NCI-H526 treated with DMSO at 0.1 percent for 48 hours (cell line): Measurements from ENCODE around the gene PRUNE2.

Experiments
- DNase-seq: peaks from one replicate; lab custom pipeline; 2025; lab: John Stamatoyannopoulos, UW

PRUNE2 gene

GRCh38 chr9:76732341-76732958, 173.5 kb downstream of the PRUNE2 start:
- DNase-seq: no peak

DNA sequence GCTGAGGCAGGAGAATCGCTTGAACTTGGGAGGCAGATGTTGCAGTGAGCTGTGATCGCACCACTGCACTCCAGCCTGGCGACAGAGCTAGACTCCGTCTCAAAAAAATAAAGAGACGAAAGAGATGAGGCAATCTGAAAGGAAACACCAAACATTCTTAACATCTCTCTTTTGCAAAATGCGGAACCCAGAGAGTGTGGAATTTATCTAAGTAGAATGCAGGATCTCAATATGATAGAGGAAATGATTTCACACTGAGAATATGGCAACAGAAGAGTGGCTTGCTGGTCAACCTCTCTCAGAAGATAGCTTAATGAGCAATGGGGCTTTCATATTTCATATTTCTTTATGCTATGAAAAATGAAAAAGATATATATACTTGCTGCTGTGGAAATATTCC, 175.1 kb downstream of the PRUNE2 start:
- no peak for DNase-seq

GRCh38 chr9:76729980-76730737, 175.8 kb downstream of the PRUNE2 start:
- DNase-seq: no peak

- DNase-seq: no peak
These were observed 176.8 kb downstream of the PRUNE2 start for GRCh38 chr9:76729116-76729515.

DNA sequence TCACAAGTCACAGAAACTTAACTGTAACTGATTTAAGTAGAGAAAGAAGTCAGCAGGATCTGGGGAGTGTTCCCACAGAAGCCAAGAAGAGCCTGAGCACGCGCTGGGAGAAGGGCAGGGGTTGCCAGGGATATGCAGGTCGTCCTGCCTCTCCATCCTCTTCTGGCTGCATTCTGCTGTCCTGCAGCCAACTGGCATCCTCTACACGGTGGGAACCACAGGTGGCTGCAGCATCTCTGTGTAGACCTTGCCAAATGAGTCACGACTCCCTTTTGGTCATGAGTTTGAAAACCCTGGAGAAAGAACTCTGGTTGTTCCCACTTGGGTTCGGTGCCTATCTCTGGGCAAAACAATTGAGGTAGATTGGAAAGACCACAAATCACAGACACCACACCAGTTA, 180.0 kb downstream of the PRUNE2 start:
- no peak for DNase-seq

DNA sequence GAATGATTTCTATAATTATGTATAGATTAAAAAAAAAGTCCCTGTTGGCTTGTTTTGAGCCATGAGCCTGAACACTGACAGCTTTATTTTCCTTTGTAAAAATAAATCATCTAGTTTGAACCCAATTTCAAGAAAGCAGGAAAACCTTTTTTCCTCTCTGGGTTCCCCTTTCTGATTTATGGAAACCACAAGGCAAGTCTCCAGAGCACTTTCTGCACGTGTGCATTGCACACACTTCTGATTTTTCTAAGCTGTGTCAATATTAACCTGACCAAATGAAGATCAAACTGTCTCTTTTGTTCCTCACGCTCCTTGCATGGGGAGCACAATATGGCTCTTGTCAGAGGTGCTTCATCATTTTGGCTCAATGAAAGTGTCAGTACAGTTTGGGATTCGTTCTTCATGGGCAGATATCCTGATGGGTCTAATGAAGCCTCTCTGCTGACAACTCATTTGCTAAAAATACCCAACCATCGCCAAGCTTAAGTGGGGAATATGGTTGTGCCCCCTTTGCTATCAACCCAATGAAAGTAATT, 180.8 kb downstream of the PRUNE2 start:
- no peak for DNase-seq

DNA sequence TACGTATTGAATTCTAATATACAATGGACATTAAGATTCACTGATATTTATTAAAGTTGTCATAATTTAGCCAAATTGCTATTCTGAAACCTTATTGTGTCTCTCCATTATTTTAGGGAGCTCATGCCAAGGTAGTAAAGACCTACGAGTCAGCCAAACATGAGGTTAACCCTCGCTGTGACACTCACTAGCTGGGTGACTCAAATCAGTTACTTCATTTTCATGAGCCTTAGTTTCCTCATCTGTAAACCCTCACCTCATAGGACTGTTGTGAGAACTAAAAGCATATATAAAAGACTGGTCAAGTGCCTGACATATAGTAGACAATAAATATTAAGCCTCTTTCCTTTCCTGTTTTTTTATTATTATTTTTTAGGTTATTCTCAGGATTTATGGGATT, 185.7 kb downstream of the PRUNE2 start:
- no peak for DNase-seq

DNA sequence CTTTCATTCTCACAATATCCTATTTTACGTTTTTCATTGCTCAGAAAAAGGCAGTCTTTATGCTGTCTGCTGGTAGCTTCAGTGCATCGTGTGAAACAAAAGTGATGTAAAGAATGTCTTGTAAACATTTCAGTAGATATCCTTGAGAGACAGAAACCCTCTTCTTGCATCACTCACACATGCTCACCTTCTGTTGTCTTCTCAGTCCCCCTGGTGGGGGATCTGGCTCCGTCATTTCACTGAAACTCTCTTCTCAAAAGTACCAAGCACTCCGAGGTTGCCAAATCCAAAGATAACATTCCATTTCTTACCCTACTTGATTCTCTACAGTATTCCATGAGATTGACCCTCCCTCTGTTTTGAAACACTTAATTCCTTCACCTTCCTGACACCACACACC, 187.7 kb downstream of the PRUNE2 start:
- DNase-seq: no peak

DNA sequence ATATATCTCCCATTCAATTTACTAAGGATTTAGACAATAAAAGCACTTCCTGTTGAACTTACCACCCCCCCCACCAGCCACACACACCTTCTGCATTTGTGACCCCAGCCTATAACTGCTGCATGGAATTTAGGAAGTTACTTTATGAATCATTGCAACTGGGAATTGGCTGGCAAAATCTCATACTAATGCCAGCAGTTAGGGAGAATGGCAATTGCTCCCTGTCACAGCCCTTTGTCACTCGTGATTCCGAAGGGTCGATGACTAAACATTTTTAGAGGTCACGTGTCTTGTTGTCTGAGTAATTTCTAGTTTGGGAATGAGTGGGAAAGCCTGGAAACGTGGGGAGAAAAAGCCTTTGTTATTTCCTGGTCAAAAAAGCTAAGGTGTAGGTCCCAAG, 188.3 kb downstream of the PRUNE2 start:
- no peak for DNase-seq

GRCh38 chr9:76717176-76717575, 188.7 kb downstream of the PRUNE2 start:
- no peak for DNase-seq

GRCh38 chr9:76716085-76716672, 189.7 kb downstream of the PRUNE2 start:
- DNase-seq: no peak

DNA sequence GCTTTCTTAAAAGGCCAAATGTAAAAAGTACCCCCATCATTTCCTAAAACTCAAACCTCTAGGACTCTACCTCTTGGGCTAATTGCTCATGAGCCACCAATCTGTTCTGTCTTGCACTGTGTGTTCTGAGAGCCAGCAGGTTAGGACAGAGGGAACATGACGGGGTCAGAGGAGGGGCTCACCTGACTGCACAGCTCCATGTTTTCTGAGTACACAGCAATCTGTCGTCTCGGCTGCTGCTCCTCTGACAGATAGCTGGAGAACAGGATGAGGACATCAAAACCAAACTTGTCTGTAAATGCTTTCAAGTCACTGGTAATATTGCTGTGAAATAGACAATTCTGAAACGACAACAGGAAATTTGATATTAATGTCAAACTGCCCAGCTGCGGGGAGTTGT, 192.5 kb downstream of the PRUNE2 start:
- no peak for DNase-seq

GRCh38 chr9:76709020-76709419, 196.9 kb downstream of the PRUNE2 start:
- DNase-seq: no peak

DNA sequence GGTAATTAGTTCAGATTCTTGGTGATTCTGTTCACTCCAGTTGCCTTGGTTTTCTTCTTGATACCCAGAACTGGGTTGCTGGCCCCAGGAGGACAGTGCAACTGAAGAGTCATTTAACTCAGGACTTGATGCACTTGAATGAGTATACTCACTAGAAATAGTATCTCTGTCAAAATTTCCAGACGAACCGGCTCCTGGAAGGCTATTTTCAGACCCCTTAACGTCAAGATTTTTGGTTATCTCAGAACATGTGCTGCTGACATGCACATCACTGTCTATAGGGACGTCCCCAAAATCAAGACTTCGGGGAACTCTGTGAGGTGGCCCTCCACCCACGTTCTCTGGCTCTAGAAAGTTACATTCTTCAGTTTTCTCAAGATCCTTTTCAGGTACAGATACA, 198.4 kb downstream of the PRUNE2 start:
- DNase-seq: no peak

- DNase-seq: peak; percentile 28
These were observed 201.2 kb downstream of the PRUNE2 start for GRCh38 chr9:76704593-76705204.

DNA sequence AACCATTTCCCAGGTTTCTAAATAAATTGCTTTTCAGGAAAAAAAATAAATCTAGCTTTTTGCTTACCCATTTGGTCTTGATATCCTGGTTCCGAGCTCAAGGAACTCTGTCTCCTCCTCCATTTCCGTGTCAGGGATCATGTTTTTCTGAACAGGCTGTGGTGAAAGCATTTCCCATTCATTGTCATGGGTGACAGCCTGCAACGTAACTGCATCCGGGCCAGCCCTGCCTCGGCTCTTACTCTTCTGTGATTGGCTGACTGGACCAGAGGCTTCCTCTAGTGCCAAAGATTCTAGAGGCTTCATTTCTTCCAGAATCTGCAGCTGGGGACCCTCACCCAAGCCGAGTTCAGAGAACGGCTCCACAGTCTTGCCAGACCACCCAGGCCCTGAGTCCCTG, 202.6 kb downstream of the PRUNE2 start:
- no peak for DNase-seq

DNA sequence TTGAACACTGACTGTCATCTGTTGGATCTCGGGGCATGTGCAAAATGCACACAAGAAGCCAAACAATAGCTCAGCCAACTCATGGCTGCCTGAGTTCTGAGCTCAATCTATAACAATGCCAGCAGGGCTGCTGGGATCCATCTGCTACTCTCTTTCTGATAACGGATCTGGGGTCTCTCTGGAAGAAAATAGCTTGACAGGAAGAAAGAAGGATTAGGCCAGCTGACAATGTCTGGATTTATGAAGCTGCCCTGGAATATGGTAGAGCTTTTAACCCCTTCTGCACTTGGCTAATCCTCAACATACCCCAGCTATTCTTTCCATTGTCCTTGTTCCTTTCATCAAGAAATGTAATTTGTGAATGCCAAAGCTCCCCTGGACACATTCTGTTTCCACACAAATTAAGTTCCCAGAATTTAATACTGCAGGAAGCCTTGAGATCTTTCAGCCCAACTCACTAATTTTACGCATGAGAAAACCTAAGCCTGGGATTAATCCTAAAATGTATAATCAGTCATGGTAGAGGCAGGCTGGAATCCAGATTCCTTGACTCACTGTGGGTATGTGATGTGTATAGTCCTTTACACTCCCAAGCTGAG, 204.4 kb downstream of the PRUNE2 start:
- no peak for DNase-seq

- no peak for DNase-seq
These were observed 205.0 kb downstream of the PRUNE2 start for GRCh38 chr9:76700916-76701315.

DNA sequence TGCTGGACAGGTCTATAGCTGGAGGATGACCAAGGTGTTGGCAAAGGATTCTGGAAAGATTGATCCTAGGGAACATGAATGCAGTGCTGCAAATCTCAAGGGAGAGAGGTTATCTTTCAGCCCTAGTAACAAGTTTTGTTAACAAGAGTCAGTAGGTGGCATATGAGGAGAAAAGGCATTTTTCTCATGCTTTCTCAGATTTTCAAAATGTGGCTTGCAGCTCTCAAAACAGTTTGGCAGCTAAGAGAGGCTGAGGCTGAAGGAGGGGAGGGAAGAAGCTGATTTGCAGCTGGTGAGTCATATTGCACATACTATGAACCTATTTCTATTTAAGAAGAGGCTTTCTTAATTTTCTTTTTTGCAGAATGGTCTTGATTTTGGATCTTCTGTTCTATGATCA, 205.9 kb downstream of the PRUNE2 start:
- DNase-seq: no peak

DNA sequence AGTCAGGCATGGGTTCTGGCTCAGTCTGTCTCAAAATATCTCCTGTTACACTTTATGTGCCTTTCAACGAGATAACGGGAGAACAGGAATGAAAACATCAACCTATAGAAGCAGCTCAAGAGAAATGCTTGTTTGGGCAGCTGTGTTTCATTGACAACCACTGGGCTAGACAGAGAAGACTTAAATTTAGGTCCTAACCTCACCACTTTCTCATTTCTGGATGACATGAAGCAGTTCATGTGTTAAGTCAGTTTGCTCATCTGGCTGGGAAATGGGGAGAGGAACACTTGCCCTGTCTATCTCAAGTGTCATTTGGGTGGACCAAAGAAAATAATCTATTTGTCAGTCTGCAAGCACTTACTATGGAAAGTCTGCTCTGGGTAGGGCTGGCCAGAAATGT, 208.4 kb downstream of the PRUNE2 start:
- no peak for DNase-seq

DNA sequence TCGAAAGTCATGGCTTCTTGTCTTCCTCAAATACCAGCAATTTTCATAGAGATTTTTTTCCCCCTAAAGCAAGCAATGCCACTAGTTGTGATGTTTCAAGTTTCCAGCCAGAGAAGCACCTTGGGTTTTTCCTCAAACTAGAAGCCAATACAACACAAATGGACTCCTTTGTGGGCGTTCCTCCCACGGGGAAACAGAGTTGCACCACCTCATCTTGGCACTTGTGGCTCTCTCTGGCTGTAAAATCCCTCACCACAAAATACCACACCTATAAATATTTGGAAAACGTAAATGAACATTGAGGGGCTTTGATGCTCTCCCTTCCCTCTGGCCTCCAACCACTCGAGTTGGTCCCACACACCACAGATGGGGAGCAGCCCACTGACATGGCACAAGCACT, 208.8 kb downstream of the PRUNE2 start:
- DNase-seq: no peak

GRCh38 chr9:76693912-76694311, 212.0 kb downstream of the PRUNE2 start:
- DNase-seq: no peak
